Measurements from ENCODE around the gene KLHDC8A. TPM values are rescaled to one million over a fixed set of nuclear protein-coding genes. Genes with fewer than 3 reads are reported as not detected.

Gene KLHDC8A
- total RNA-seq, 3 donors from 2014 or later, result 0.17 to 1.8 (median 0.78) TPM

DNA sequence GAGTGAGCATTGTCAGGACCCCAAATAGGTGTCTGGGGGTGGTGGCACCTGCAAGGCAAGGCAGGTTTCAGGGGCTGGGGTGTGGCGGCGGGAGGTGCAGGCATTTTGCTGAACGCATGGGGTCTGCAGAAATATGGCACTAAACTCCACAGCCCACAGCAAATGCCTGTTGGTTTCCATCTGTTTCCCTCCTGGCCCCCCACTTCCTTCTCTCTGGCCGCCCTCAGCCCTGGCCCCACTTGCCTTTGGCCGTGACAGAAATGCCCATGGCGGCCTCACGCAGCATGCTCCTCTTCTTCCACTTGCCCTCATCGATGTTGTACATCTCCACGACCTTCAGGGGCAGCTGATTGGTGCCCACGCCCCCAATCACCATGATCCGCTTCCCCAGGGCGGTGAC lies 13.7 kb downstream of the KLHDC8A start:
- ATAC-seq, result no peak
- no peaks in the 10 kb centered on the region for H3K36me3 ChIP-seq (ENCODE audit: low read depth)
- no peak overlapping the region for H3K4me3 ChIP-seq
- TF ChIP-seq, protein P1, sequence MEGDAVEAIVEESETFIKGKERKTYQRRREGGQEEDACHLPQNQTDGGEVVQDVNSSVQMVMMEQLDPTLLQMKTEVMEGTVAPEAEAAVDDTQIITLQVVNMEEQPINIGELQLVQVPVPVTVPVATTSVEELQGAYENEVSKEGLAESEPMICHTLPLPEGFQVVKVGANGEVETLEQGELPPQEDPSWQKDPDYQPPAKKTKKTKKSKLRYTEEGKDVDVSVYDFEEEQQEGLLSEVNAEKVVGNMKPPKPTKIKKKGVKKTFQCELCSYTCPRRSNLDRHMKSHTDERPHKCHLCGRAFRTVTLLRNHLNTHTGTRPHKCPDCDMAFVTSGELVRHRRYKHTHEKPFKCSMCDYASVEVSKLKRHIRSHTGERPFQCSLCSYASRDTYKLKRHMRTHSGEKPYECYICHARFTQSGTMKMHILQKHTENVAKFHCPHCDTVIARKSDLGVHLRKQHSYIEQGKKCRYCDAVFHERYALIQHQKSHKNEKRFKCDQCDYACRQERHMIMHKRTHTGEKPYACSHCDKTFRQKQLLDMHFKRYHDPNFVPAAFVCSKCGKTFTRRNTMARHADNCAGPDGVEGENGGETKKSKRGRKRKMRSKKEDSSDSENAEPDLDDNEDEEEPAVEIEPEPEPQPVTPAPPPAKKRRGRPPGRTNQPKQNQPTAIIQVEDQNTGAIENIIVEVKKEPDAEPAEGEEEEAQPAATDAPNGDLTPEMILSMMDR (IDR thresholded peaks at IDR 0.05), result no peak
- intact Hi-C loops (cut with DNase I, micrococcal nuclease), result loop anchor here in 1 of 2 donors (5.0 kb wide), 1 partner anchor 134 kb away; no protein-coding TSS in a partner anchor
- DNase-seq, result peak in 1 of 3 donors; percentile 10
- H3K4me1 ChIP-seq (ENCODE audit: low read depth), result peaks cover 12% of the 10 kb centered on the region
- H3K9me3 ChIP-seq, result no peaks in the 10 kb centered on the region

- no peaks in the 10 kb centered on the region for H3K9me3 ChIP-seq
- no peaks in the 10 kb centered on the region for H3K36me3 ChIP-seq (ENCODE audit: low read depth)
- H3K4me1 ChIP-seq (ENCODE audit: low read depth), result peaks cover 12% of the 10 kb centered on the region
- intact Hi-C loops (cut with DNase I, micrococcal nuclease), result loop anchor here in 1 of 2 donors (5.0 kb wide), 1 partner anchor 137 kb away; no protein-coding TSS in a partner anchor
- ATAC-seq, result no peak
- TF ChIP-seq, protein P1 (IDR thresholded peaks at IDR 0.05), result no peak
- no peak for DNase-seq
- H3K4me3 ChIP-seq, result no peak overlapping the region
These were observed 16.0 kb downstream of the KLHDC8A start for GRCh38 chr1:205340676-205341075.

- no peak overlapping the region for H3K4me3 ChIP-seq
- DNase-seq, result peak in 1 of 3 donors; percentile 4
- H3K36me3 ChIP-seq (ENCODE audit: low read depth), result no peaks in the 10 kb centered on the region
- TF ChIP-seq, protein P1 (IDR thresholded peaks at IDR 0.05), result no peak
- intact Hi-C loops (cut with DNase I, micrococcal nuclease), result loop anchor here in 1 of 2 donors (5.0 kb wide), 1 partner anchor 138 kb away; no protein-coding TSS in a partner anchor
- peaks cover 12% of the 10 kb centered on the region for H3K4me1 ChIP-seq (ENCODE audit: low read depth)
- H3K9me3 ChIP-seq, result no peaks in the 10 kb centered on the region
- no peak for ATAC-seq
These were observed 17.0 kb downstream of the KLHDC8A start for GRCh38 chr1:205339717-205340116.

- no peak for ATAC-seq
- TF ChIP-seq, protein P1 (IDR thresholded peaks at IDR 0.05), result no peak
- intact Hi-C loops (cut with DNase I, micrococcal nuclease), result no loop called here
- H3K4me3 ChIP-seq, result no peak overlapping the region
- no peaks in the 10 kb centered on the region for H3K36me3 ChIP-seq (ENCODE audit: low read depth)
- H3K9me3 ChIP-seq, result no peaks in the 10 kb centered on the region
- H3K4me1 ChIP-seq (ENCODE audit: low read depth), result peaks cover 8% of the 10 kb centered on the region
- peak in 1 of 3 donors; percentile 16 for DNase-seq
These were observed 17.5 kb downstream of the KLHDC8A start for GRCh38 chr1:205339197-205339702.

DNA sequence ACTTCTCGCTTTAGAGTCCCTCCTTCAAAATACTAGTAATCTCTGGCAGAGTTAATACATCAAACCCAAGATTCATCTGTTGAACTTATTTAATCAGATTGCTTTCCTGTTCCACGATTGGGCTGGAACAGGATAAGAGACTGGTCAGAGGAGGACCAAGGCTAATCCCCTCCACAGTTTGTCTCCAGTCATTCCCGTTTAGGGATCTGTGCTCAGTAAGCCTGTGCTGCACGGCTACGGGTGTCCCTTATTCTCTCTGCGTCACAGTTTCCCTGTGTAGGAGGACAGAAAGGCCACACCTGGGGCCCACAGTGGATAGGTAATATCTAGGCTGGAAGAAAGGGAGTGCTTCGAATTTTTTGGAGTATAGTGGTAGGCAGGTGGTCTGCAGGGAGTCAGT lies 18.7 kb downstream of the KLHDC8A start:
- TF ChIP-seq, protein P1 (IDR thresholded peaks at IDR 0.05), result no peak
- DNase-seq (no peak), ATAC-seq (no peak)
- Histone ChIP-seq H3K4me1 (ENCODE audit: low read depth) (no peaks in the 10 kb centered on the region), H3K4me3 (no peak overlapping the region), H3K36me3 (ENCODE audit: low read depth) (no peaks in the 10 kb centered on the region), H3K9me3 (no peaks in the 10 kb centered on the region)
- intact Hi-C loops (cut with DNase I, micrococcal nuclease), result no loop called here
